Prostate gland (tissue), 2 donors: Measurements from ENCODE around the gene SHROOM3. TPM values are rescaled to one million over a fixed set of nuclear protein-coding genes. Genes with fewer than 3 reads are reported as not detected.

Source experiments
- DNase-seq: peaks from one replicate; pipeline ENCODE4 v3.0.0-alpha.2; 2019; ENCODE audit warnings: low spot score
- H3K27ac ChIP-seq, 2 donors: fragments of 200-600 bp; sonication (generic); 2 replicates each; pipeline ENCODE4 v1.5.1; 2017 to 2019
- H3K27me3 ChIP-seq: fragments of 200-600 bp; sonication (generic); replicated peaks from 2 replicates; pipeline ENCODE4 v1.5.1; 2019; ENCODE audit not compliant: insufficient read depth
- H3K36me3 ChIP-seq, 2 donors: fragments of 200-600 bp; sonication (generic); 1 replicate in 1 of 2; 2 replicates in 1 of 2; pipeline versions ENCODE4 v1.5.1 to v1.8.1; 2017 to 2019
- H3K4me1 ChIP-seq: fragments of 200-600 bp; sonication (generic); replicated peaks from 2 replicates; pipeline ENCODE4 v1.5.1; 2019
- H3K4me3 ChIP-seq, 2 donors: fragments of 200-600 bp; sonication (generic); 2 replicates each; pipeline ENCODE4 v1.5.1; 2017 to 2019
- H3K9me3 ChIP-seq: fragments of 200-600 bp; sonication (generic); 2 replicates; pipeline ENCODE4 v1.5.1; 2017
- CTCF ChIP-seq, 4 experiments: fragments of 200-600 bp in 2 of 4; fragments of 450-650 bp in 2 of 4; sonication (generic) in 2 of 4; IDR thresholded peaks; 1 replicate in 3 of 4; 2 replicates in 1 of 4; pipeline ENCODE4 v1.5.1; 2016 to 2019; ENCODE audit warnings: antibody characterized with exemption in 4 of 4, mild to moderate bottlenecking in 2 of 4, moderate library complexity in 2 of 4
- POLR2A ChIP-seq: fragments of 450-650 bp; IDR thresholded peaks from one replicate; pipeline ENCODE4 v1.6.1; 2016; ENCODE audit warnings: antibody characterized with exemption, mild to moderate bottlenecking
- POLR2AphosphoS5 ChIP-seq: sonication (generic); formaldehyde crosslinking; IDR thresholded peaks from one replicate; pipeline ENCODE4 v1.6.1; 2017; ENCODE audit warnings: antibody characterized with exemption
- WGBS: methylation state at CpG from one replicate; pipeline ENCODE4 v1.1.5; 2018; 5-methylcytosine and 5-hydroxymethylcytosine counted together
- intact Hi-C: fragments of 100-400 bp; cut with DNase I; formaldehyde crosslinking; loops from one replicate; pipeline ENCODE4 v1.14.2; 2022
- total RNA-seq, 2 donors: library from RNA; depleted of rRNA; stranded (reverse); fragments of >200 nt; gene quantifications; one replicate each; pipeline ENCODE4 v1.1.0, GENCODE V29; 2016

The SHROOM3 gene
- total RNA-seq, 2 donors from 2014 or later = 107 to 137 TPM

GRCh38 chr4:76712564-76712963 lies 277.5 kb downstream of the SHROOM3 start:
- peaks cover 2% of the 10 kb centered on the region for H3K4me1 ChIP-seq
- intact Hi-C loops = no loop called here
- 95% methylated on average over 5 of the region's 5 CpGs for WGBS

DNA sequence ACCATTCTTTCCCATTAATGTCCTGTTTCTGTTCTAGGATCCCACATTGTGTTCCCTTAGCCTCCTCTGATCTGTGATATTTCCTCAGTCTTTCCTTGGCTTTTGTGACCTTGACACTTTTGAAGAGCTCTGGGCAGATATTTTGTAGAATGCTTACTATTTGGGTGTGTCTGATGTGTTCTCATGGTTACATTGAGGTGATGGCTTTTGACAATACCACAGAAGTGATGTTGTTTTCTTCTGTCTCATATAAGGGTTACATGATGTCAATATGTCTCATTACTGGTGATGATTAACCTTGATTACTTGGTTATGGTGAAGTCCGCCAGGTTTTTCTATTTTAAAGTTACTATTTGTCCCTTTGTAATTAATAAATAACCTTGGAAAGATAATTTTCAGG lies 279.2 kb downstream of the SHROOM3 start:
- TF ChIP-seq CTCF (IDR thresholded peaks at IDR 0.05) (no peak), POLR2A (no peak), POLR2AphosphoS5 (no peak)
- no peak overlapping the region for H3K4me3 ChIP-seq
- H3K36me3 ChIP-seq = no peaks in the 10 kb centered on the region
- no peak for DNase-seq
- H3K9me3 ChIP-seq = no peaks in the 10 kb centered on the region
- peaks cover 6% of the 10 kb centered on the region for H3K4me1 ChIP-seq
- H3K27me3 ChIP-seq = no peaks in the 10 kb centered on the region
- no peak overlapping the region for H3K27ac ChIP-seq
- WGBS = 90% methylated on average over 1 of the region's 1 CpG
- intact Hi-C loops = no loop called here

More at GRCh38 chr4:76712564-76712963, 277.5 kb downstream of the SHROOM3 start:
- Histone ChIP-seq H3K27me3 (no peaks in the 10 kb centered on the region), H3K36me3 (no peaks in the 10 kb centered on the region), H3K9me3 (no peaks in the 10 kb centered on the region), H3K4me3 (no peak overlapping the region), H3K27ac (no peak overlapping the region)
- TF ChIP-seq POLR2AphosphoS5 (no peak), CTCF (IDR thresholded peaks at IDR 0.05) (no peak), POLR2A (no peak)
- DNase-seq = no peak

DNA sequence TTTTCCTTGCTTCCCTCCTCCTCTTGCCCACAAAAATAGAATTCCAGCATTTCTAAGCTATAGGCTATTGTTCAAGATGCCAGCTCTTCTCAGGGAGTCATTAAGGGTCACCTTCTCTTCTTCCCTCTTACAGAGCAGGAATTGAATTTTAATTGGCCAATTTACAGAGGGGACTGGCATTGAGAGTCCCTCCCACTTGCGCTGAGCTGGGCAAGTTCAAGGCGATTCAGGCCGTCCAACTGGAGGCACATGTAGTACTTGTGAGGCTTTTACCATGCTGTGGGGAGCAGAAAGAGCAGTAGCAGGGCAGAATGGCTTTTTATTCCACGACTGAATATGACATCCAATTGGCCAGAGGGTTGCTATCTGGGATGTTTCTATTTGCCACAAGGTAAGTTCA lies 281.0 kb downstream of the SHROOM3 start:
- Histone ChIP-seq H3K4me1 (peaks cover 6% of the 10 kb centered on the region), H3K4me3 (no peak overlapping the region), H3K27ac (peak overlapping the region in 1 of 2 donors; percentile 53), H3K36me3 (no peaks in the 10 kb centered on the region), H3K9me3 (no peaks in the 10 kb centered on the region), H3K27me3 (no peaks in the 10 kb centered on the region)
- DNase-seq = no peak
- TF ChIP-seq POLR2AphosphoS5 (no peak), CTCF (IDR thresholded peaks at IDR 0.05) (no peak), POLR2A (no peak)
- intact Hi-C loops = no loop called here
- 80% methylated on average over 4 of the region's 4 CpGs for WGBS

DNA sequence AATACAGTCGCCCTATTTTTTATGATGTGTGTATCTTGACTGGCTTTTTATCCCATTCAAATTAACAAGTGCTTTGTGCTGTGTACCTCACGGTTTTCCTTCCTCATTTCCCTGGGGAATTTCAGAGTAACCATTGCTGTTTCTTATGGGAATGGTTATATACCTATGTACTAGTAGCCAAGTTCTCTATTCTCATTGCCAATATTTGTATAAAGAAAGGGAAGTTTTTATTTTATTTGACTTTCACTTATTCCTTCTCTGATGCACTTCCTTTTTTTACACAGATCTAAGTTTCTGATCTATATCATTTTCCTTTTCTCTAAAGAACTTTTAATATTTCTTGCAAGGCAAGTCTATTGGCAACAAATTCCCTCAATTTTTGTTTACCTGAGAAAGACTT lies 281.6 kb downstream of the SHROOM3 start:
- intact Hi-C loops = no loop called here
- Histone ChIP-seq H3K27ac (peak overlapping the region in 1 of 2 donors; percentile 53), H3K4me3 (no peak overlapping the region), H3K36me3 (no peaks in the 10 kb centered on the region), H3K4me1 (peaks cover 6% of the 10 kb centered on the region), H3K9me3 (no peaks in the 10 kb centered on the region), H3K27me3 (no peaks in the 10 kb centered on the region)
- DNase-seq = no peak
- no peak for TF ChIP-seq POLR2A
- WGBS = 59% methylated on average over 2 of the region's 2 CpGs

GRCh38 chr4:76717431-76717830 lies 282.4 kb downstream of the SHROOM3 start:
- H3K4me1 ChIP-seq = peaks cover 6% of the 10 kb centered on the region
- no peak overlapping the region for H3K4me3 ChIP-seq
- no peaks in the 10 kb centered on the region for H3K36me3 ChIP-seq
- H3K27me3 ChIP-seq = no peaks in the 10 kb centered on the region
- H3K27ac ChIP-seq = peak overlapping the region in 1 of 2 donors; percentile 53
- no peaks in the 10 kb centered on the region for H3K9me3 ChIP-seq
- WGBS = 78% methylated on average over 1 of the region's 1 CpG
- intact Hi-C loops = no loop called here
- no peak for TF ChIP-seq POLR2A
- no peak for TF ChIP-seq CTCF (IDR thresholded peaks at IDR 0.05)
- TF ChIP-seq POLR2AphosphoS5 = no peak
- no peak for DNase-seq
